Lower lobe of right lung (tissue), 2 donors: ENCODE data around the gene TMEFF2. TPM values are rescaled to one million over a fixed set of nuclear protein-coding genes. Genes with fewer than 3 reads are reported as not detected.

Experiments used
- ATAC-seq, 2 donors: fragments of 200-7000 bp; cut with Tn5 transposase; one replicate each; pipeline ENCODE4 v1.9.1; 2020 to 2022; ENCODE audit warnings: mild to moderate bottlenecking in 2 of 2, moderate library complexity in 2 of 2
- DNase-seq: peaks from one replicate; pipeline ENCODE4 v3.0.0-alpha.2; 2020
- H3K27ac ChIP-seq: fragments of 200-600 bp; one replicate; pipeline ENCODE4 v1.8.0; 2022
- H3K27me3 ChIP-seq: fragments of 200-600 bp; one replicate; pipeline ENCODE4 v1.8.0; 2022; ENCODE audit warnings: low read depth
- H3K36me3 ChIP-seq: fragments of 200-600 bp; one replicate; pipeline ENCODE4 v1.8.0; 2022; ENCODE audit warnings: mild to moderate bottlenecking
- H3K4me1 ChIP-seq: fragments of 200-600 bp; one replicate; pipeline ENCODE4 v1.8.0; 2022
- H3K4me3 ChIP-seq: fragments of 200-600 bp; one replicate; pipeline ENCODE4 v1.8.0; 2022; ENCODE audit warnings: mild to moderate bottlenecking
- H3K9me3 ChIP-seq: fragments of 200-600 bp; one replicate; pipeline ENCODE4 v1.8.0; 2022
- CTCF ChIP-seq: fragments of 200-600 bp; IDR thresholded peaks from one replicate; pipeline ENCODE4 v1.8.0; 2022; ENCODE audit warnings: antibody characterized with exemption, mild to moderate bottlenecking
- intact Hi-C: fragments of 100-400 bp; cut with DNase I; formaldehyde crosslinking; loops from one replicate; pipeline ENCODE4 v1.11.0; 2022
- total RNA-seq: library from RNA; stranded (reverse); fragmentation: NEBNext Ultra II Directional; extraction: Animal tissue kit (Norgen Biotek cat#: 25700); gene quantifications from one replicate; pipeline ENCODE4 v1.2.1, GENCODE V29; 2021
- donor health status: DM: no; HTN: yes; CAD: no; lungs with severe emphysema.

The TMEFF2 gene
- total RNA-seq, 1 donor from 2014 or later: not detected

- DNase-seq: no peak
- Histone ChIP-seq H3K27me3 (no peaks in the 10 kb centered on the region), H3K4me3 (no peak overlapping the region), H3K4me1 (peaks cover 18% of the 10 kb centered on the region), H3K36me3 (no peaks in the 10 kb centered on the region), H3K9me3 (no peaks in the 10 kb centered on the region), H3K27ac (no peak overlapping the region)
- intact Hi-C loops: no loop called here
- ATAC-seq: no peak
- TF ChIP-seq CTCF: no peak
Measured at GRCh38 chr2:191954451-191954850, 240.3 kb downstream of the TMEFF2 start.

DNA sequence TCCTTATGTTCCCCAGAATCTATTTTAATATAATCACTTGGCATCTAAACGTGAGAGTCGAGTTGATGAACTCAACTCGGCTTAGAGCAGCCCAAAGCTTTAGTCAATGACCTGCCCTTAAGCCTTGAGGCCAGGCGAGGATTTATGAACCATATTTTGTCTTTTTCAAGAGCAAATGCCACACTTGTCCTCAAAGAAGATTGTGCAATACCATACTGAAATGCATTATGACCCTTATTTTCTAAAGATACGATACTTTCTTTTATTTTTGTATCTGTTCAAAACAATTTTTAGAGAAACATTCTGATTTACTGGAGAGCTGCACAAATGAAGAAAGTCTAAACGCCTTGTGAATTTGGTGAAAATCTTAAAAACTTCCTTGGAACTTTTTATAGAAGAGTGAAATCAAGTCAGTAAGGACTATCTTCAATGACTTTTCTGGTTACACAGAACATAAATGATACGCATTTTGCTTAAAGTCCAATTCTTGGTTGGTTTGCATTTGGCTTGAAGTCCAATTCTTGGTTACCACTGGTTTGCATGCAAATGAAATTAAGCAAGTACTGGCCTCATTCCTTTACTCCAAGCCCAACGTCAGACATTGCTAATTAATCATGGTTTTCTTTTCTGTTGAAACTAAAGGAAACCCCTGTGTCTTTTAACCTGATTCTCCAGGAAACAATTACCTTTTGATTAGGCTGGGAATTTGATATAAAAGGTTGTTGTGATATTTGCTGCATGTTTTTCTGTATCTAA, 242.0 kb downstream of the TMEFF2 start:
- Histone ChIP-seq H3K27me3 (no peaks in the 10 kb centered on the region), H3K4me1 (peaks cover under 1% of the 10 kb centered on the region), H3K4me3 (no peak overlapping the region), H3K9me3 (no peaks in the 10 kb centered on the region), H3K36me3 (no peaks in the 10 kb centered on the region), H3K27ac (no peak overlapping the region)
- no peak for TF ChIP-seq CTCF
- intact Hi-C loops: no loop called here
- DNase-seq: no peak
- ATAC-seq: no peak

GRCh38 chr2:191951832-191952231, 242.9 kb downstream of the TMEFF2 start:
- H3K36me3 ChIP-seq: no peaks in the 10 kb centered on the region
- H3K9me3 ChIP-seq: no peaks in the 10 kb centered on the region
- H3K27me3 ChIP-seq: no peaks in the 10 kb centered on the region
- intact Hi-C loops: no loop called here
- no peak overlapping the region for H3K4me3 ChIP-seq
- ATAC-seq (no peak), DNase-seq (no peak)
- no peaks in the 10 kb centered on the region for H3K4me1 ChIP-seq
- H3K27ac ChIP-seq: no peak overlapping the region
- TF ChIP-seq CTCF: no peak

DNA sequence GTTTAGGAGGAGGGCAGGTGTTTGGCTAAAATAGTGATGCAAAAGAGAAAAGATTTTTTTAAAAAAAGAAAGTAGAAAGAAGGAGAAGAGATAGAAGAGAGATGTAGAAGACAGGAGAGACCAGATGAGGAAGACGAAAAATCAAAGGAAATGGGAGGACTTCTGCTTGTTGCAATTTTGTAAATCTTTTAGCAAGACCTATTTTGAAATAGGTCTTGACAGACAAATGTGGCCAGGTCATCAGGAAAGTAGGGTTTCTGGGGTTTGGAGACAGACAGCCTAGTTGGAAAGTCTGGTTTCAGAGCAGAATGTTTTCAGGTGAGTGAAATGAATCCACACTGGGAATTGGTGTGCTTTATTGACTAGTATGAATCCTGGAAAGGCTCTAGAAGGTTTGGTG, 243.4 kb downstream of the TMEFF2 start:
- no peaks in the 10 kb centered on the region for H3K36me3 ChIP-seq
- H3K27ac ChIP-seq: no peak overlapping the region
- DNase-seq: no peak
- H3K4me1 ChIP-seq: no peaks in the 10 kb centered on the region
- no peak for ATAC-seq
- no peaks in the 10 kb centered on the region for H3K9me3 ChIP-seq
- no peak overlapping the region for H3K4me3 ChIP-seq
- intact Hi-C loops: no loop called here
- no peaks in the 10 kb centered on the region for H3K27me3 ChIP-seq
- TF ChIP-seq CTCF: no peak

GRCh38 chr2:191950132-191950874, 244.4 kb downstream of the TMEFF2 start:
- H3K27me3 ChIP-seq: no peaks in the 10 kb centered on the region
- no peaks in the 10 kb centered on the region for H3K4me1 ChIP-seq
- ATAC-seq (no peak), DNase-seq (no peak)
- H3K36me3 ChIP-seq: no peaks in the 10 kb centered on the region
- no peak for TF ChIP-seq CTCF
- no peak overlapping the region for H3K4me3 ChIP-seq
- no peak overlapping the region for H3K27ac ChIP-seq
- no peaks in the 10 kb centered on the region for H3K9me3 ChIP-seq
- intact Hi-C loops: no loop called here
